Heart left ventricle (tissue), 13 donors: ENCODE results near the gene ULK4.

Source experiments
- CTCF ChIP-seq, 12 donors: fragments of 200-600 bp; sonication (generic) in 4 of 12; IDR thresholded peaks; one replicate each; pipeline versions ENCODE4 v1.5.0 to v1.8.0; 2018 to 2022; ENCODE audit warnings: antibody characterized with exemption in 12 of 12, mild to moderate bottlenecking in 5 of 12
- POLR2A ChIP-seq, 2 donors: fragments of 450-650 bp; IDR thresholded peaks; one replicate each; pipeline ENCODE4 v1.6.1; 2017; ENCODE audit warnings: antibody characterized with exemption in 2 of 2, mild to moderate bottlenecking in 2 of 2, moderate library complexity in 2 of 2
- donor health status: ischemic (EF 13 %, LVEDD 7.1; RV severe dilation, severe dysfunction).
- donor health status: DM: no; HTN: yes; CAD: no.
- donor health status: DM: no; HTN: no; CAD: no.
- donor health status: ischemic (EF 25% LVEDD 6.9; RV normal size, moderate dysfunction).
- donor health status: ischemic (EF 25% LVEDD 5.7; RV mildly dilated, moderate dysfunction).
- donor health status: ischemic (EF 35%, LVEDD 5.7; RV mildly dilated, moderate dysfunction).
- donor health status: nonischemic (EF 11% LVEDD 7.7; RV severe dilation, severe dysfunction).
- donor health status: DM: yes; HTN: yes; CAD: no.
- donor health status: PGD.
- donor health status: ischemic (EF 29% LVEDD 5.4; RV normal size, mild dysfunction).
- donor health status: nonischemic (EF 23%, LVEDD 6.1; RV moderate dilation, normal function).

GRCh38 chr3:41933154-41933676 is 28.7 kb downstream of the ULK4 start:
- TF ChIP-seq CTCF (IDR thresholded peaks at IDR 0.05): no peak
- no peak for TF ChIP-seq POLR2A (IDR thresholded peaks at IDR 0.05)
